NCI-H2029 treated with DMSO at 0.1 percent for 48 hours (cell line): Measurements from ENCODE around the gene UCP3.

Source experiments
- DNase-seq: peaks from one replicate; lab custom pipeline; 2025; lab: John Stamatoyannopoulos, UW

Gene UCP3

GRCh38 chr11:74008373-74009229, at the start of gene UCP3:
UCP3 (minus strand) TSS chr11:74009085; CDS start chr11:74007042, 2,043 bp downstream.
- peak; percentile 59 for DNase-seq

- no peak for DNase-seq
Measured at GRCh38 chr11:74057249-74058151, 48.6 kb upstream of the UCP3 start.

GRCh38 chr11:74055938-74056337, 47.1 kb upstream of the UCP3 start:
- DNase-seq = no peak

DNA sequence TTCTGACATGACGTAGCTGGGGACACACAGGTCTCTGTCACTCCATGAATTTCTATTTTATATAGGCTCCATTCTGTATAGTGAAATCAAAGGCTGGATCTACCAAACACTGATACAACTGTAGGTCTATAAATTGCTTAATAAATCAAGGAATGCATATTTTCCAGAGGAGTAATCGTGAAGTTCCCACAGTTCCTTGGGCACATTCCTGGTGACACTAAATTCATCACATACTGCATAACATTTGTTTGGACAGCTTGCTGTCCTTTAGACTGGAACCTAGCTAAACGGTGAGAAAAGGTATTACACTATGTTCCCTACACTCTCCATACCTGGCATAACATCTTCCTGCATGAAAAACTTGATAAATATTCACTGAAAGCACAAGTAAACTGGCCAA, 41.6 kb upstream of the UCP3 start:
- DNase-seq = no peak

DNA sequence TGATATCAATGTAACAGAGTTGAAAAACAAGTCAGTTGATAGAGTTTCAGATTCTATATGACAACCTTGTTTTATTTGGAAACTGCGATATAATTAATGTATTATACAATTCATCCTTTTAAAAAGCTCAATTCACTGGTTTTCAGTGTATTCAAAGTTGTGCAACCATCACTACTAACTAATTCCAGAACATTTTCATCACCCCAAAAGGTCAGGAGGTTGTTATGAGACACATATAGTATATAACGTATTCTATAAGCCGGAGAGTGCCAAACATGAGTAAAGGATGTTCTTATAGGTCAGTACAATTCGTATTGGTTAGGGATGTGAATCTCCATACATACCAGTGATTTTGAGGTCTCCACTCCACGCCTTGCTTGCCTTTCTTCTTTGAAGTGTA, 40.1 kb upstream of the UCP3 start:
- no peak for DNase-seq

DNA sequence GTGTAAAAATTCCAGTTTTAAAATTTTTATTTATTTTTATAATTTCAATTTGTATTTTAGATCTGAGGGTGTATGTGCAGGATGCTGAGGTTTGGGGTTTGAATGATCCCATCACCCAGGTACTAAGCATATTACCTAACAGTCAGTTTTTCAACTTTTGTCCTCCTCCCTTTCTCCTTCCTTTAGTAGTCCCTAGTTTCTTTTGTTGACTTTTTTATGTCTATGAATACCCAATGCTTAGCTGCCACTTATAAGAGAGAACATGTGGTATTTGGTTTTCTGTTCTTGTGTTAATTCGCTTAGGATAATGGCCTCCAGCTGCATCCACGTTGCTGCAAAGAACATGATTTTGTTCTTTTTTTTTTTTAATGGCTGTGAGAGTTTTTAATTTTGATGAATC, 35.7 kb upstream of the UCP3 start:
- DNase-seq = no peak

DNA sequence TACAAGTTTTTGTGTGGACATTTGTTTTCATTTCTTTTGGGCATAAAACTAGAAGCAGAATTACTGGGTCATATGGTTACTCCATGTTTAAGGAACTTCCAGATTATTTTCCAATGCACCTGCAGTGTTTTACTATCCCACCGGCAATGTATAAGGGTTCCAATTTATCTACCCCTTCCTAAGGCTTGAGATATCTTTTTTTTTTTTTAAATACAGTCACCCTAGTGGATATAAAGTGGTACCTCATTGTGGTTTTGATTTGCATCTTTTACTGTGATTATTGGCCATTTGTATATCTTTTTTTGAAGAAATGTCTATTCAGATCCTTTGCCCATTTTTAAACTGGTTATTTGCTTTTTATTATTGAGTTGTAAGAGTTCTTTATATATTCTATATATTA, 34.6 kb upstream of the UCP3 start:
- DNase-seq = no peak

- DNase-seq = no peak
Measured at GRCh38 chr11:74037309-74037708, 28.4 kb upstream of the UCP3 start.

GRCh38 chr11:74035264-74035663, 26.4 kb upstream of the UCP3 start:
- DNase-seq = no peak

DNA sequence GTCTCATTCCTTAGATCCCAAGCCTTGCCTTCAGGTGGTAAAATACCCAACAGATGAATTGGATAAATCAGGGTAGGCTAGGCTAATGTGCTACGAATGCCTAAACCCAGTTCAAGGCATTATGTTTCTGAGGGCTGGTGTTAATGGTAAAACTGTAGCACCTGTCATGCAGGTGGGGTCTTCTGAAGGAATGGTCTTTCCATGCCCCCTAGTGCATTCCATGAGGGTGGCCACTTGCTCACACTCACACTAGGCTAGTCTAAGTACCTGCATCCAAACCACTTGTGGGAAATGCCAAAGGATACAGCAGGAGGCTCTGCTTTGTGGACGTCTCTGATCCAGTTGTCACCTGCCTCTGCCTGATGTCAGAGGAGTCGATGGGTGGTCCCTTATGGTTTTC, 24.2 kb upstream of the UCP3 start:
- no peak for DNase-seq

GRCh38 chr11:74030723-74031676, 22.1 kb upstream of the UCP3 start:
- no peak for DNase-seq

- no peak for DNase-seq
Measured at GRCh38 chr11:74025467-74026166, 16.7 kb upstream of the UCP3 start.

DNA sequence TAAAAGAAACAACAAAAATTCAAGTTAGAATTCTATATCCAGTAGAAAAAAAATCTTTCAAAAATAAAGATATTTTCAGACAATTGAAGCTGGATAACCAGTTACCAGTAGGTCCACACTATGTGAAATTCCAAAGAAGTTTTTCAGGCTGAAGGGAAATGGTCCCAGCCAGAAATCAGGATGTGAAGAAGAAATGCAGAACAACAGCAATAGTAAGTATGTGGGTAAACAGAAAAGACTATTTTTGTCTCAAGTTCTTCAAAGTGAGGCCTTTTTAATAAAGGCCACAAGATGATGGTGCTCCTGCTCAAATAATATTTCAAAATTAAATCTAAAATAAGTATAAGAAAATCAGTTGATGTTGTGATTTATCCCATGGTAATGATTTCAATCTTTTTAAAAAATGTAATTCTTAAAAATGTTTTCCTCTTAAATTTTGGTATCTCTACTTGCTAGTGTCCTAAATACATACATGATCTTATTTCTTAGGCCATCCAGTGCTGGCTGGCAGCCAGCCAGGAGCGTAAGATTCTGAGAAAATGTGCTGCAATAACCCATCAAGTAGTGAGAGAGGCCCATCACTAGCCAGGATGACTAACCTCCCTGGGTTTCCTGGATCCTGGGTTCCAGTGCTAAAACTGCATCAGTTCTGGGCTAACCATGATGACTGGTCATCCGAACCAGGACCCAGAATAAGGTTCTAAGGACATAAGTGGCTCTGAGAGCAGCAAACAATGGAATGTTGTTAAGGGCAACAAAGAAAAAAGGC, 15.6 kb upstream of the UCP3 start:
- DNase-seq = no peak

GRCh38 chr11:74023276-74023675, 14.4 kb upstream of the UCP3 start:
- DNase-seq = no peak

- no peak for DNase-seq
Measured at GRCh38 chr11:74022546-74022945, 13.7 kb upstream of the UCP3 start.

DNA sequence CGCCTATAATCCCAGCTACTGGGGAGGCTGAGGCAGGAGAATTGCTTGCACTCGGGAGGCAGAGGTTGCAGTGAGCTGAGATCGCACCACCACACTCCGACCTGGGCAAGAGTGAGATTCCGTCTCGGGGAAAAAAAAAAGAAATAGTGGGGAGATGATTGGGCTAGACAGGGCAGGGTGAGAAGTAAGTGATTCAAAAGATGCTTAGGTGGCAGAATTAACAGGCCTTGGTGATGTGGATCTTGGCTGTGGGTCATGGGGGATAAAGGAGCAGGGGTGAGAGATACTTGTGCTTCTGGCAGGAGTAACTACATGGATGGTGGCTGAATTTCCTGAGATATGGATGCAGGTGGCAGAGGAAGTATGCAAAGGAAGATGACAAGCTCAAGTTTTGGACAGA, 13.1 kb upstream of the UCP3 start:
- DNase-seq = no peak

DNA sequence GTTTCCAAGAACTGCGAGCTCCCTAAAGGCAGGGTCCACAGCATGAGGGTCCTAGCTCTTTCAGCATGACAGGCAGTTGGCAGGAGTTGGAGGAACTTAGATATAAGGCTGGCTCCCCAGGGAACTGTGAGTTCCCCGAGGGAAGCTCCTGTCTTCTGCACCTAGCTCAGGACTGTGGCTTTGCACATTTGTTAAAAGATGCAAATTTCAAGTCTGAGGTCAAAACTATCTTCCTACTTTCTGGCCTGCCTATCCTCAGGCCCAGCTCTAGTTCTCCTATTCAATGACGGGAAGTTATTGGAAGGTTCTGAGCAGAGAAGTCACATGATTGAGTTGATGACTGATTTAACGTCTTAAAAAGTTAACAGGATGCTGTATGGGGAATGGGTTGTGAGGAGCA, 11.7 kb upstream of the UCP3 start:
- no peak for DNase-seq

DNA sequence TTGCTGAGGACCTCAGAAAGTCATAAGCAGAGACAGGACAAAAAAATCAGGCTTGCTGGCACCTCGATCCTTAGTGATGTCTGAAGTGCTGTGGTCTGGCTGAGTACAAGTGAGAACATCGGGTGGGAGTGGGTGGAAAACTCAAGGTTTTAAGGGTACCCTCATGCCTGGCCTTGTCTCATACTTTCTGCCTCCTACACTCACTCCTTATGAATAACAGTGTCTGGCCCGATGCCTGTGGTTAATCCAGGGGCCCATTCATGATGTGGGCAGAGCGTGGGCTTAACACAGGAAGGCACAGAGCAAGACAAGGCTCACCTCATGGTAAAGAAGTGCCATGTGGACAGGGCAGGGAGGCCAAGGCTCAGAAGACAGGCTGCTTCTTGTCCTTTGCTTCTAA, 11.0 kb upstream of the UCP3 start:
- no peak for DNase-seq

DNA sequence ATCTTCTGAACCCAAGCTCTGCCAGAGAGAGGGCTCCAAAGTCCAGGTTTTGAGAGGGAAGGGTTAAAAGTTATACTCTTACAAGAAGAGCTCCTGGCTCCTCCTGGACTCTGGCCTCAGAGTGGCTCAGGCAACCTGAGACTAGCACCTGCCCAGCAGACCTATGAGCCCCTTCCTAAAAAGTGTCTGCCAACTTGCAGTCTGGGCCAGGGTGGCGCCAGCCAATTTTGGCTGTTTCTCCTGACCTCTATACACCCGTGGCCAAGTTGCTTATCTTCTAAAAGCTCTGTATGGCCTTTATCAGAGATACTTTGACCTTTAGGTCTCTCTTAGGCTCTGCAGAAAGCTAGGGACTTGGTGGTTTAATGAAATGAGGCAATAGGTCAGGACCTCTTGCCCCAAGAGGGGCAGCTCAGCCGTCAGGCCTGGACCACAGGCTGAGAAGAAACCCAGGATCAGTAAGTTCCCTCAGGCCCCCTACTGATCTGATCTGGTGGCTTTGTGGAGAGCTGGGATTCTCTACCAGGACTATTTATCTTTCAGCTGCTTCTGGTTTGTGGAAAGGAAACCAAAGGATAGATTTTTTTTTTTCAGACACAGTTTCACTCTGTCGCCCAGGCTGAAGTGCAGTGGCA, 10.3 kb upstream of the UCP3 start:
- DNase-seq = no peak
